Measurements from ENCODE around the gene TELO2.

Gene TELO2

GRCh38 chr16:1548727-1549126 is 55.6 kb downstream of the TELO2 start:
- no peak overlapping the region for H3K4me3 ChIP-seq (ENCODE audit: low read depth, low read length)
- peak; percentile 34 for DNase-seq (ENCODE audit: low read depth)
- no peak for TF ChIP-seq CTCF (IDR thresholded peaks at IDR 0.05; ENCODE audit: control insufficient read depth, extremely low read depth, insufficient read depth)

- TF ChIP-seq CTCF (IDR thresholded peaks at IDR 0.05; ENCODE audit: control insufficient read depth, extremely low read depth, insufficient read depth) = no peak
- DNase-seq (ENCODE audit: low read depth) = no peak
- H3K4me3 ChIP-seq (ENCODE audit: low read depth, low read length) = no peak overlapping the region
Observed at GRCh38 chr16:1550069-1550468, 56.9 kb downstream of the TELO2 start.

- no peak overlapping the region for H3K4me3 ChIP-seq (ENCODE audit: low read depth, low read length)
- no peak for TF ChIP-seq CTCF (IDR thresholded peaks at IDR 0.05; ENCODE audit: control insufficient read depth, extremely low read depth, insufficient read depth)
- DNase-seq (ENCODE audit: low read depth) = no peak
Observed at GRCh38 chr16:1550696-1551095, 57.5 kb downstream of the TELO2 start.

- no peak for TF ChIP-seq CTCF (IDR thresholded peaks at IDR 0.05; ENCODE audit: control insufficient read depth, extremely low read depth, insufficient read depth)
- no peak for DNase-seq (ENCODE audit: low read depth)
- no peak overlapping the region for H3K4me3 ChIP-seq (ENCODE audit: low read depth, low read length)
Observed at GRCh38 chr16:1551166-1551565, 58.0 kb downstream of the TELO2 start.

GRCh38 chr16:1552129-1552528 is 59.0 kb downstream of the TELO2 start:
- H3K4me3 ChIP-seq (ENCODE audit: low read depth, low read length) = no peak overlapping the region
- no peak for DNase-seq (ENCODE audit: low read depth)
- no peak for TF ChIP-seq CTCF (IDR thresholded peaks at IDR 0.05; ENCODE audit: control insufficient read depth, extremely low read depth, insufficient read depth)

GRCh38 chr16:1553946-1554825 is 61.0 kb downstream of the TELO2 start:
- no peak overlapping the region for H3K4me3 ChIP-seq (ENCODE audit: low read depth, low read length)
- no peak for TF ChIP-seq CTCF (IDR thresholded peaks at IDR 0.05; ENCODE audit: control insufficient read depth, extremely low read depth, insufficient read depth)
- no peak for DNase-seq (ENCODE audit: low read depth)

Data from LNCaP clone FGC (cell line).